Measurements from ENCODE around the gene SLC16A7. TPM values are rescaled to one million over a fixed set of nuclear protein-coding genes. Genes with fewer than 3 reads are reported as not detected.

The SLC16A7 gene
- total RNA-seq, 1 donor from 2014 or later = 3.5 TPM

DNA sequence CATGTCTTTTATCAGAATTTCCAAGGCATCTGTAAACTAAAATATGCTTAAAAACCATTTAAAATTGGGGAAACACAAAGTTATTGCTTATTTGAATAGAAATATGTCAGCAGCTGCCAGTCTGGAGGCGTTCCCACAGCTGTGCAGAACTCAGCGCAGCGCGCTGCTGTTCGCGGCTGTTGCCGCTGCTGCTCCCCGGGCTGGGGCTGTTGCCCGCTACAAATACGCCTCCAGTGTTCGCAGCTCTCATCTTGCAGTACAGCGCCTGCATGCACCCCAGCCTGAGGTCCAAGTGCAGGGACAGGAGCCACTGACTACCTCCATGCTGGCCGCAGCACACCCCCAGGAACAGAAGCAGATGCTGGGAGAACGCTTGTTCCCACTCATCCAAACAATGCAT, 216.2 kb downstream of the SLC16A7 start:
- H3K4me3 ChIP-seq (ENCODE audit: low read depth, low read length) = no peak overlapping the region
- H3K27me3 ChIP-seq (ENCODE audit: control insufficient read depth, insufficient read depth, low read length) = no peaks in the 10 kb centered on the region
- no peaks in the 10 kb centered on the region for H3K36me3 ChIP-seq (ENCODE audit: control insufficient read depth, insufficient read depth, low read length)
- TF ChIP-seq, protein P1, sequence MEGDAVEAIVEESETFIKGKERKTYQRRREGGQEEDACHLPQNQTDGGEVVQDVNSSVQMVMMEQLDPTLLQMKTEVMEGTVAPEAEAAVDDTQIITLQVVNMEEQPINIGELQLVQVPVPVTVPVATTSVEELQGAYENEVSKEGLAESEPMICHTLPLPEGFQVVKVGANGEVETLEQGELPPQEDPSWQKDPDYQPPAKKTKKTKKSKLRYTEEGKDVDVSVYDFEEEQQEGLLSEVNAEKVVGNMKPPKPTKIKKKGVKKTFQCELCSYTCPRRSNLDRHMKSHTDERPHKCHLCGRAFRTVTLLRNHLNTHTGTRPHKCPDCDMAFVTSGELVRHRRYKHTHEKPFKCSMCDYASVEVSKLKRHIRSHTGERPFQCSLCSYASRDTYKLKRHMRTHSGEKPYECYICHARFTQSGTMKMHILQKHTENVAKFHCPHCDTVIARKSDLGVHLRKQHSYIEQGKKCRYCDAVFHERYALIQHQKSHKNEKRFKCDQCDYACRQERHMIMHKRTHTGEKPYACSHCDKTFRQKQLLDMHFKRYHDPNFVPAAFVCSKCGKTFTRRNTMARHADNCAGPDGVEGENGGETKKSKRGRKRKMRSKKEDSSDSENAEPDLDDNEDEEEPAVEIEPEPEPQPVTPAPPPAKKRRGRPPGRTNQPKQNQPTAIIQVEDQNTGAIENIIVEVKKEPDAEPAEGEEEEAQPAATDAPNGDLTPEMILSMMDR (IDR thresholded peaks at IDR 0.05; ENCODE audit: insufficient read depth, low read length, poor library complexity, severe bottlenecking) = no peak
- no peak for DNase-seq (ENCODE audit: low read depth)

DNA sequence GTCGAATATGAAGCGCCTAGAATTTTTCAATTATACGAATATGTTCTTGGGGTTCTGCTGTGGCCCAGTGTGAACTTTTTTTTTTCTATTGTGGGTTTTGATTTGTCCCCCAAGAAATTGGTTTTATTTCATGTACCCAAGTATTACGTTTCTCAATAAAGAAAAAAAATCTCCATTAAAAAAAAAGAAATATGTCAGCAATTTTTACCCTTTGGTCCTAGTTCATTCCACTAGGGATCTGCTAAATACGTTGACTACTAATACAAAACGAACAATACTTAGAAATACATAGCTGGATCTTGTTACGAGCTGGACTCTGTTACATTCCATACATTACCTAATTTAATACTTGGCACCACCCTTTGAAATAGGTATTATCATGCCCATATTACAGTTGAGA, 216.9 kb downstream of the SLC16A7 start:
- TF ChIP-seq, protein P1 (IDR thresholded peaks at IDR 0.05; ENCODE audit: insufficient read depth, low read length, poor library complexity, severe bottlenecking) = no peak
- DNase-seq (ENCODE audit: low read depth) = no peak
- no peaks in the 10 kb centered on the region for H3K36me3 ChIP-seq (ENCODE audit: control insufficient read depth, insufficient read depth, low read length)
- H3K4me3 ChIP-seq (ENCODE audit: low read depth, low read length) = no peak overlapping the region
- no peaks in the 10 kb centered on the region for H3K27me3 ChIP-seq (ENCODE audit: control insufficient read depth, insufficient read depth, low read length)

DNA sequence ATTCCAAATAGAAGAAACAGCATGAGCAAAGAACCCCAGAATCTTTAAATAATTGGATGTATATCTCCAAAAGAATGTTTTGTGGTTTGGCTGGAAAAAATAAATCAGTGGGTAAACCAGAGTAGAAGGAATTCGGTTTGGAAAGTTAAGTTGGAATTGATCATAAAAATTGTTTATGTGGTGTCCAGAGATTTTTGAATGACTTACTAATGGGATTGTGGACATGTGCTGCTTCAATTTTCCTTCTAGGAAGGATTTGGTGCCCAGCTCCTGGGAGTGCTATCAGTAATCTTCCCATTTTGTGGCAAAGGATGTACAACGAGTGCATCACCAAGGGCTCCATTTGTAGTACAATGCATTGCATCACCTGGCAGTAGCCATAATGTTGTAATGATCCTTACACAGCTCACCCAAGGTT, 224.8 kb downstream of the SLC16A7 start:
- TF ChIP-seq, protein P1 (IDR thresholded peaks at IDR 0.05; ENCODE audit: insufficient read depth, low read length, poor library complexity, severe bottlenecking) = no peak
- Histone ChIP-seq H3K4me3 (ENCODE audit: low read depth, low read length) (no peak overlapping the region), H3K36me3 (ENCODE audit: control insufficient read depth, insufficient read depth, low read length) (no peaks in the 10 kb centered on the region), H3K27me3 (ENCODE audit: control insufficient read depth, insufficient read depth, low read length) (no peaks in the 10 kb centered on the region)
- no peak for DNase-seq (ENCODE audit: low read depth)

DNA sequence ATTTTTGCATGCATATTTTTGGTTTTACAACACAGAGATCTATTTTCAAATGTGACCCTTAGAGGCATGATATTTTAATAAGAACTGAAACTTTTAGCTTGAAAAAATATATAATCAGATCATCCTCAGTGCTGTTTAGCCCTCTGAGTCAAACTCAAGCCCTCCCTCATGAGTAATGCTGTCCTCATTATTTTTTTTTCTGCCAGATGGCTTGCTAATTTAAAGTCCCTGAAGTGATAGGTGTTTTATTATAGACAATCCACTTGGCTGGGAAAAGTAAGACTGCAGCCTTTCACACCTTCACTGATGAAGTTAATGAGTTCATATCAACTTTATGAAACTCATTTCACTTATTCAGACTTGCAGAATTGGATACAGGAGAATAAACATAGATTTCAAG, 227.7 kb downstream of the SLC16A7 start:
- Histone ChIP-seq H3K4me3 (ENCODE audit: low read depth, low read length) (no peak overlapping the region), H3K27me3 (ENCODE audit: control insufficient read depth, insufficient read depth, low read length) (no peaks in the 10 kb centered on the region), H3K36me3 (ENCODE audit: control insufficient read depth, insufficient read depth, low read length) (no peaks in the 10 kb centered on the region)
- no peak for DNase-seq (ENCODE audit: low read depth)
- TF ChIP-seq, protein P1 (IDR thresholded peaks at IDR 0.05; ENCODE audit: insufficient read depth, low read length, poor library complexity, severe bottlenecking) = no peak

DNA sequence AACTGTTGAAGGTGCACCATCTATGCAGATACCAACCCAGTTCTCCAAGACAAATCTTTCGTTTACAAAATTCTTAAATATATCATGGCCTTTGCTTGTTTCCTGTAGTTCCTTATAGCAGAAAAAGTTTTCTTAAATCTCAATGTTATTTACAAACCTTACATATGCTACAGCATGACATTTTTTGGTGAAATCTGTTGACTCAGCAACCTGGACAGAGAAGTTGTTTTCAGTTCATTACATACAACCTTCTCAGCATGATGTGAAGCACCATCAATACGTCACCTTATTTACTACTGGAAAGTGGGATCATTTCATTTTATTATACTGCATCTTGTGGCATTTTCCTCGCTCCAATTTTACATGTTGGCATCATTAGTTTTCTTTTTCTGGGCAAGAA, 231.9 kb downstream of the SLC16A7 start:
- TF ChIP-seq, protein P1 (IDR thresholded peaks at IDR 0.05; ENCODE audit: insufficient read depth, low read length, poor library complexity, severe bottlenecking) = no peak

DNA sequence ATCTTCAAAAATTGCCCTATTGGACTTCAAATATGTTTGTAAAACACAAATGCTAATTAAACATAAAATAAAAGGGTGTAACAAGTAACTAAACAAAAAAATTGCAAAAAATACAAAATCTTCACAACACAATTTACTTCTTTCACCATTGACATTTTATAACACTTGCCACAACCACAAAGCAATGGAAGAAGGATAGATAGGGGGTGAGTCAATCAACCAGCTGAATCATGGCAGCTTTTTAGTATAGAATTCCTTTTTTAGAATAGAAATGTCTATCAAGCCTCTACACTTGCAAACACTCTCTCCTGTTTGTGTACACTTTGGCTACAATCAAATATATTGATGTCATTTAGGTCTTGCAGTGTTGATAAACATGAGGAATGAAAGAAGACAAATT, 232.7 kb downstream of the SLC16A7 start:
- TF ChIP-seq, protein P1 (IDR thresholded peaks at IDR 0.05; ENCODE audit: insufficient read depth, low read length, poor library complexity, severe bottlenecking) = no peak
- no peaks in the 10 kb centered on the region for H3K36me3 ChIP-seq (ENCODE audit: control insufficient read depth, insufficient read depth, low read length)
- no peak for DNase-seq (ENCODE audit: low read depth)
- no peaks in the 10 kb centered on the region for H3K27me3 ChIP-seq (ENCODE audit: control insufficient read depth, insufficient read depth, low read length)
- H3K4me3 ChIP-seq (ENCODE audit: low read depth, low read length) = no peak overlapping the region

More for the DNA sequence above, 231.9 kb downstream of the SLC16A7 start:
- no peak for DNase-seq (ENCODE audit: low read depth)
- Histone ChIP-seq H3K27me3 (ENCODE audit: control insufficient read depth, insufficient read depth, low read length) (no peaks in the 10 kb centered on the region), H3K36me3 (ENCODE audit: control insufficient read depth, insufficient read depth, low read length) (no peaks in the 10 kb centered on the region), H3K4me3 (ENCODE audit: low read depth, low read length) (no peak overlapping the region)
